Mesodermal cell (in vitro differentiated cells): ENCODE results near the gene SIPA1L2.

Source experiments
- H3K27ac ChIP-seq: 2 replicates; pipeline ENCODE4 v1.7.0; 2013; ENCODE audit warnings: mild to moderate bottlenecking, low read depth, low read length, moderate library complexity; ENCODE audit not compliant: severe bottlenecking
- H3K36me3 ChIP-seq: 2 replicates; pipeline ENCODE4 v1.7.1; 2013; ENCODE audit warnings: mild to moderate bottlenecking, low read length, moderate library complexity; ENCODE audit not compliant: control insufficient read depth, insufficient read depth
- H3K4me1 ChIP-seq: one replicate; pipeline ENCODE4 v1.7.1; 2013; ENCODE audit warnings: mild to moderate bottlenecking, low read length; ENCODE audit not compliant: insufficient read depth, control insufficient read depth, poor library complexity, severe bottlenecking
- H3K4me3 ChIP-seq: 2 replicates; pipeline ENCODE4 v1.7.0; 2013; ENCODE audit warnings: low read length, control low read depth, mild to moderate bottlenecking; ENCODE audit not compliant: insufficient read depth, poor library complexity, severe bottlenecking; ENCODE audit errors: extremely low read depth
- H3K9me3 ChIP-seq: 2 replicates; pipeline ENCODE4 v1.7.1; 2013; ENCODE audit warnings: mild to moderate bottlenecking, low read length, moderate library complexity; ENCODE audit not compliant: control insufficient read depth
- WGBS, 2 experiments: methylation state at CpG; one replicate each; pipeline ENCODE4 v1.1.5; 2013; ENCODE audit warnings: missing lambda C conversion rate in 2 of 2; ENCODE audit not compliant: insufficient coverage in 2 of 2; 5-methylcytosine and 5-hydroxymethylcytosine counted together

SIPA1L2 gene

GRCh38 chr1:232627645-232628334 is 2.1 kb downstream of the SIPA1L2 start:
- Histone ChIP-seq H3K4me3 (peak overlapping the region; percentile 68), H3K36me3 (no peaks in the 10 kb centered on the region), H3K9me3 (no peaks in the 10 kb centered on the region), H3K4me1 (peaks cover 7% of the 10 kb centered on the region), H3K27ac (no peak overlapping the region)
- 60 to 64% methylated on average over 2 to 3 of the region's 4 CpGs for WGBS, 2 experiments

- H3K36me3 ChIP-seq: no peaks in the 10 kb centered on the region
Observed at GRCh38 chr1:232627171-232627570, 2.8 kb downstream of the SIPA1L2 start.

GRCh38 chr1:232626452-232626851 is 3.5 kb downstream of the SIPA1L2 start:
- H3K9me3 ChIP-seq: no peaks in the 10 kb centered on the region
- peaks cover 5% of the 10 kb centered on the region for H3K36me3 ChIP-seq
- peaks cover 19% of the 10 kb centered on the region for H3K4me1 ChIP-seq
- no peak overlapping the region for H3K27ac ChIP-seq
- 92% methylated on average over 2 of the region's 2 CpGs; no CpG with 5 or more reads in 1 of the 2 experiments for WGBS, 2 experiments
- peak overlapping the region; percentile 68 for H3K4me3 ChIP-seq

More at GRCh38 chr1:232627171-232627570, 2.8 kb downstream of the SIPA1L2 start:
- Histone ChIP-seq H3K9me3 (no peaks in the 10 kb centered on the region), H3K4me1 (peaks cover 13% of the 10 kb centered on the region), H3K4me3 (peak overlapping the region; percentile 68), H3K27ac (no peak overlapping the region)
- 88 to 95% methylated on average over 1 to 2 of the region's 4 CpGs for WGBS, 2 experiments

- 93 to 97% methylated on average over 9 of the region's 11 CpGs for WGBS, 2 experiments
- Histone ChIP-seq H3K36me3 (peaks cover 5% of the 10 kb centered on the region), H3K4me1 (peaks cover 28% of the 10 kb centered on the region), H3K9me3 (no peaks in the 10 kb centered on the region), H3K27ac (no peak overlapping the region), H3K4me3 (no peak overlapping the region)
Observed at GRCh38 chr1:232625319-232625868, 4.5 kb downstream of the SIPA1L2 start.

GRCh38 chr1:232624546-232625281 is 5.2 kb downstream of the SIPA1L2 start:
- H3K27ac ChIP-seq: no peak overlapping the region
- H3K9me3 ChIP-seq: no peaks in the 10 kb centered on the region
- no peak overlapping the region for H3K4me3 ChIP-seq
- 79 to 83% methylated on average over 3 to 4 of the region's 7 CpGs for WGBS, 2 experiments
- H3K4me1 ChIP-seq: peaks cover 29% of the 10 kb centered on the region
- H3K36me3 ChIP-seq: peaks cover 5% of the 10 kb centered on the region

GRCh38 chr1:232622981-232623380 is 7.0 kb downstream of the SIPA1L2 start:
- WGBS, 2 experiments: 20 to 21% methylated on average over 3 of the region's 8 CpGs
- Histone ChIP-seq H3K36me3 (peaks cover 9% of the 10 kb centered on the region), H3K9me3 (no peaks in the 10 kb centered on the region), H3K4me1 (peaks cover 33% of the 10 kb centered on the region), H3K4me3 (no peak overlapping the region), H3K27ac (no peak overlapping the region)

GRCh38 chr1:232622378-232622777 is 7.6 kb downstream of the SIPA1L2 start:
- Histone ChIP-seq H3K4me1 (peaks cover 33% of the 10 kb centered on the region), H3K4me3 (no peak overlapping the region), H3K36me3 (peaks cover 9% of the 10 kb centered on the region), H3K27ac (no peak overlapping the region), H3K9me3 (no peaks in the 10 kb centered on the region)
- 71% methylated on average over 1 of the region's 2 CpGs; no CpG with 5 or more reads in 1 of the 2 experiments for WGBS, 2 experiments

- Histone ChIP-seq H3K27ac (peak overlapping the region; percentile 74), H3K4me3 (no peak overlapping the region), H3K9me3 (no peaks in the 10 kb centered on the region), H3K36me3 (peaks cover 9% of the 10 kb centered on the region), H3K4me1 (peaks cover 36% of the 10 kb centered on the region)
- 51 to 71% methylated on average over 2 to 3 of the region's 3 CpGs for WGBS, 2 experiments
Observed at GRCh38 chr1:232621050-232621449, 8.9 kb downstream of the SIPA1L2 start.

- H3K36me3 ChIP-seq: peaks cover 9% of the 10 kb centered on the region
- peaks cover 41% of the 10 kb centered on the region for H3K4me1 ChIP-seq
- H3K27ac ChIP-seq: peak overlapping the region; percentile 74
- H3K9me3 ChIP-seq: no peaks in the 10 kb centered on the region
- 37 to 52% methylated on average over 5 to 6 of the region's 6 CpGs for WGBS, 2 experiments
- H3K4me3 ChIP-seq: no peak overlapping the region
Observed at GRCh38 chr1:232620356-232620969, 9.5 kb downstream of the SIPA1L2 start.

- peaks cover 50% of the 10 kb centered on the region for H3K4me1 ChIP-seq
- H3K4me3 ChIP-seq: no peak overlapping the region
- peaks cover 16% of the 10 kb centered on the region for H3K36me3 ChIP-seq
- no peaks in the 10 kb centered on the region for H3K9me3 ChIP-seq
- H3K27ac ChIP-seq: no peak overlapping the region
- WGBS, 2 experiments: no CpG with 5 or more reads among the region's 1 CpG
Observed at GRCh38 chr1:232617237-232617636, 12.7 kb downstream of the SIPA1L2 start.
